T-helper 2 cell (primary cell): ENCODE measurements around the gene TEPSIN.

Source experiments
- DNase-seq, 5 experiments: peaks; one replicate each; pipeline versions ENCODE4 v3.0.0 to v3.0.0-alpha.2; 2012 to 2022

Gene TEPSIN

GRCh38 chr17:81196505-81197408 lies 42.1 kb downstream of the TEPSIN start:
- no peak for DNase-seq

GRCh38 chr17:81195941-81196495 lies 42.8 kb downstream of the TEPSIN start:
- no peak for DNase-seq

GRCh38 chr17:81194941-81195901 lies 43.6 kb downstream of the TEPSIN start:
- DNase-seq, result no peak

- DNase-seq, result no peak
Observed at GRCh38 chr17:81194225-81194760, 44.6 kb downstream of the TEPSIN start.

GRCh38 chr17:81193470-81194224 lies 45.2 kb downstream of the TEPSIN start:
- DNase-seq, result no peak

- no peak for DNase-seq
Observed at GRCh38 chr17:81193051-81193410, 45.8 kb downstream of the TEPSIN start.

GRCh38 chr17:81192386-81193050 lies 46.3 kb downstream of the TEPSIN start:
- DNase-seq, result no peak

- DNase-seq, result no peak
Observed at GRCh38 chr17:81191646-81192045, 47.2 kb downstream of the TEPSIN start.

- no peak for DNase-seq
Observed at GRCh38 chr17:81191116-81191515, 47.7 kb downstream of the TEPSIN start.

- no peak for DNase-seq
Observed at GRCh38 chr17:81190591-81190990, 48.3 kb downstream of the TEPSIN start.

GRCh38 chr17:81189670-81190530 lies 49.0 kb downstream of the TEPSIN start:
- DNase-seq, result no peak

GRCh38 chr17:81189016-81189415 lies 49.8 kb downstream of the TEPSIN start:
- no peak for DNase-seq

GRCh38 chr17:81188491-81188840 lies 50.4 kb downstream of the TEPSIN start:
- DNase-seq, result no peak

- DNase-seq, result no peak
Observed at GRCh38 chr17:81187586-81188490, 51.0 kb downstream of the TEPSIN start.

- DNase-seq, result no peak
Observed at GRCh38 chr17:81187120-81187519, 51.7 kb downstream of the TEPSIN start.

- no peak for DNase-seq
Observed at GRCh38 chr17:81186203-81186602, 52.7 kb downstream of the TEPSIN start.

- DNase-seq, result no peak
Observed at GRCh38 chr17:81184555-81184954, 54.3 kb downstream of the TEPSIN start.

GRCh38 chr17:81183807-81184206 lies 55.0 kb downstream of the TEPSIN start:
- no peak for DNase-seq

GRCh38 chr17:81183316-81183715 lies 55.5 kb downstream of the TEPSIN start:
- no peak for DNase-seq

GRCh38 chr17:81182596-81182995 lies 56.3 kb downstream of the TEPSIN start:
- DNase-seq, result no peak
